Muscle of leg (tissue), 11 donors: ENCODE results near the gene SSTR5. TPM values are rescaled to one million over a fixed set of nuclear protein-coding genes. Genes with fewer than 3 reads are reported as not detected.

Source experiments
- DNase-seq: peaks from one replicate; pipeline ENCODE4 v3.0.0; 2013
- H3K27ac ChIP-seq: one replicate; pipeline ENCODE4 v1.5.1; 2013; ENCODE audit warnings: mild to moderate bottlenecking, low read length, control low read depth
- H3K27me3 ChIP-seq: one replicate; pipeline ENCODE4 v1.6.1; 2013; ENCODE audit warnings: low read length; ENCODE audit not compliant: control insufficient read depth, insufficient read depth
- H3K36me3 ChIP-seq: one replicate; pipeline ENCODE4 v1.6.1; 2013; ENCODE audit warnings: low read length; ENCODE audit not compliant: control insufficient read depth, insufficient read depth
- H3K4me1 ChIP-seq: one replicate; pipeline ENCODE4 v1.6.1; 2013; ENCODE audit warnings: low read length; ENCODE audit not compliant: control insufficient read depth, insufficient read depth
- H3K4me3 ChIP-seq: one replicate; pipeline ENCODE4 v1.5.1; 2013; ENCODE audit warnings: low read length, control low read depth
- H3K9me3 ChIP-seq: replicated peaks from 2 replicates; pipeline ENCODE4 v1.6.1; 2013; ENCODE audit warnings: low read depth, low read length; ENCODE audit not compliant: control insufficient read depth
- WGBS: methylation state at CpG from one replicate; pipeline ENCODE4 v1.1.5; 2013; ENCODE audit warnings: missing lambda C conversion rate; ENCODE audit not compliant: insufficient coverage; 5-methylcytosine and 5-hydroxymethylcytosine counted together
- polyA plus RNA-seq, 8 donors: library from polyadenylated mRNA; unstranded; fragments of 120-200 nt; gene quantifications; one replicate each; pipeline versions ENCODE4 v1.2.1 to v1.2.3, GENCODE V29; 2013; ENCODE audit warnings: inconsistent platforms in 1 of 8, low replicate concordance in 1 of 8; ENCODE audit not compliant: insufficient read length in 8 of 8, insufficient read depth in 1 of 8
- total RNA-seq: library from RNA; stranded (reverse); fragments of 120-200 nt; gene quantifications from one replicate; pipeline ENCODE4 v1.2.4, GENCODE V29; 2013

Gene SSTR5
- total and polyA plus RNA-seq, 9 donors = 0.08 to 0.13 (median 0.10) TPM; not detected in 6

GRCh38 chr16:1030473-1030901 is 42.1 kb upstream of the SSTR5 start:
- H3K27me3 ChIP-seq = peaks cover 35% of the 10 kb centered on the region
- peaks cover 4% of the 10 kb centered on the region for H3K9me3 ChIP-seq
- H3K27ac ChIP-seq = no peak overlapping the region
- H3K4me1 ChIP-seq = peaks cover 70% of the 10 kb centered on the region
- peak; percentile 71 for DNase-seq
- 15% methylated on average over 23 of the region's 26 CpGs for WGBS
- no peaks in the 10 kb centered on the region for H3K36me3 ChIP-seq
- no peak overlapping the region for H3K4me3 ChIP-seq

DNA sequence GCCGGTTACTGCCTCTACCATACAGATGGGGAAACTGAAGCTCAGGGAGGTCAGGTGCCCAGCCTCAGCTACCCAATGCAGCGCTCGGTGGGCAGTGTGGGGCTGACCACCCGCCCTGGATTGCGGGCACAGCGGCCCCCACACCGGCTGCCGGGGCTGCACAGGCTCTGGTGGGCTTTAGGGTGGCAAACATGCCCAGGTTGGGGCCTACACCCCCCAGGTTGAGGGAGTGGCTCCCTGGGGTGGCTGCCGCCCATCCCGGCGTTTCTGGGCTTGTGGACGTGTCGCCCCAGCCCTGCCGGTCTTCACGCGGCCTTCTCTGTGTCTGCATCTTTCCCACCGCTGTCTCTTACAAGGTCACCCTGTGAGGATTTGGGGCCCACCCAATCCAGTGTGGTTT is 40.9 kb upstream of the SSTR5 start:
- WGBS = 92% methylated on average over 14 of the region's 17 CpGs
- no peak for DNase-seq

DNA sequence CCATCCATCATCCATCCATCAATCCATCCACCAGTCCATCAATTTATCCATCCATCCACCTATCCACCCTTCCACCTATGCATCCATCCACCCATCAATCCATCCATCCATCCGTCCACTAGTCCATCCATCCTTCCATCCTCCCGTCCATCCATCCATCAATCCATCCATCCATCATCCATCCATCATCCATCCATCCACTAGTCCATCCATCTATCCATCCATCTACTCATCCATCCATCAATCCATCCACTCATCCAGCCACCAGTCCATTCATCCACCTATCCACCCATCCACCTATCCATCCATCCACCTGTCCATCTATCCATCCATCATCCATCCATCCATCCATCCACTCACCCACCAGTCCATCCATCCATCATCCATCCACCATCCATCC is 39.9 kb upstream of the SSTR5 start:
- Histone ChIP-seq H3K9me3 (peaks cover 4% of the 10 kb centered on the region), H3K27ac (no peak overlapping the region), H3K27me3 (peaks cover 21% of the 10 kb centered on the region), H3K36me3 (no peaks in the 10 kb centered on the region), H3K4me1 (peaks cover 68% of the 10 kb centered on the region), H3K4me3 (no peak overlapping the region)
- DNase-seq = no peak
- WGBS = 96% methylated on average over 2 of the region's 2 CpGs

More for the DNA sequence above, 40.9 kb upstream of the SSTR5 start:
- Histone ChIP-seq H3K27me3 (peaks cover 27% of the 10 kb centered on the region), H3K4me1 (peaks cover 70% of the 10 kb centered on the region), H3K4me3 (no peak overlapping the region), H3K36me3 (no peaks in the 10 kb centered on the region), H3K27ac (no peak overlapping the region), H3K9me3 (peaks cover 4% of the 10 kb centered on the region)

GRCh38 chr16:1033128-1033679 is 39.3 kb upstream of the SSTR5 start:
- no peak overlapping the region for H3K27ac ChIP-seq
- peaks cover 20% of the 10 kb centered on the region for H3K27me3 ChIP-seq
- 98% methylated on average over 3 of the region's 3 CpGs for WGBS
- H3K4me3 ChIP-seq = no peak overlapping the region
- peaks cover 68% of the 10 kb centered on the region for H3K4me1 ChIP-seq
- H3K9me3 ChIP-seq = peaks cover 4% of the 10 kb centered on the region
- DNase-seq = no peak
- H3K36me3 ChIP-seq = no peaks in the 10 kb centered on the region

DNA sequence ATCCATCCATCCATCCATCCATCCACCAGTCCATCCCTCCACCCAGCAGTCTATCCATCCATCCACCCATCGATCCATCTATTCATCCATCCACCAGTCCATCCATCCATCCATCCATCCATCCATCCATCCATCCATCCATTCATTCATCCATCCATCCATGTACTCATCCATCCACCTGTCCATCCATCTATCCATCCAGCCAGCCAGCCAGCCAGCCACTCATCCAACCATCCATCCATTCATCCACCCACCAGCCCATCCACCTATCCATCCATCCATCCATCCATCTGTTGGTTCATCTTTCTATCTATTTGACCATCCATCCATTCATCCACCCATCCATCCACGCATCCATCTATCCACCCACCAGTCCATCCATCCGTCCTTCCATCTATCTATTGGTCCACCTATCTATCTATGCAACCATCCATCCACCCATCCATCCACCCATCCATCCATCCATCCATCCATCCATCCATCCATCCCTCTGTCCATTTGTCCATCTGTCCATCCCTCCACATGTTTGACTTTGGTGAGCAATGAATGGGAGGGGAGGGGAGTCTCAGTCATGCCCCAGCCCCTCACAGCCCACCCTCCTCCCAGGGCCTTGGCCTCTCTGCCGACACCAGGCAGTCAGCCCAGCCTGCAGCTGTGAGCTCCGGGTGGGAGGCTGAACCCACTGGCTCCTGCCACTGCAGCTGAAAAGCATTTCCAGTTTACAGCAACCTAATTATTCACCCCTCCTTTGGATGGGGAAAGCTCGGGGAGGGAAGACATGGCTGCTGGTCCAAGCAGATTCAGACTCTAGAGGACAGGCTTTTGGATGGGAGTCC is 38.1 kb upstream of the SSTR5 start:
- Histone ChIP-seq H3K36me3 (no peaks in the 10 kb centered on the region), H3K9me3 (peaks cover 4% of the 10 kb centered on the region), H3K27me3 (peaks cover 9% of the 10 kb centered on the region), H3K4me3 (no peak overlapping the region), H3K4me1 (peaks cover 59% of the 10 kb centered on the region), H3K27ac (peak overlapping the region; percentile 59)
- 91% methylated on average over 3 of the region's 6 CpGs for whole genome bisulfite sequencing
- DNase-seq = peak; percentile 83

- DNase-seq = no peak
- Histone ChIP-seq H3K27me3 (peaks cover 7% of the 10 kb centered on the region), H3K36me3 (no peaks in the 10 kb centered on the region), H3K4me3 (no peak overlapping the region), H3K4me1 (peaks cover 57% of the 10 kb centered on the region), H3K9me3 (peaks cover 4% of the 10 kb centered on the region), H3K27ac (peak overlapping the region; percentile 59)
- WGBS = 50% methylated on average over 7 of the region's 7 CpGs
Measured at GRCh38 chr16:1035066-1035415, 37.5 kb upstream of the SSTR5 start.

DNA sequence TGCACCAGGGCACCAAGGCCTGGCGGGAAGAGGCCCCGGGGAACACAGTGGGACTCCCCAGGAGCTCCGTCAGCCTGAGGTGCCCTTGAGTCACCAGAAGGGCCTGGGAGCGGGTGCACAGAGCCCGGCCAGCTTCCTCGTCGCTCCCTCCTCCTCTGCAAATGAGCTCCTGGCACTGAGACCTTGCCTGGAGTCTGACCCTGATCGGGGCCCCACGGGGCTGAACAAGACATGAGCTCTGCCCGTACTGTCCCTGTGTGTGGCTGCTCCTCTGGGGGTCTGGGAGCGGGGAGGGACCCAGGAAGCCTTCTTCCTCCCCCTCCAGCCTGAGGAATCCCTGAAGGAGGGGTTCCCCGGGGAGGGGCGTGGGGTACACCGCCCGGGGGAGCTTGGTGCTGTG is 36.4 kb upstream of the SSTR5 start:
- Histone ChIP-seq H3K36me3 (no peaks in the 10 kb centered on the region), H3K4me1 (peaks cover 46% of the 10 kb centered on the region), H3K27me3 (peaks cover 3% of the 10 kb centered on the region), H3K9me3 (peaks cover 4% of the 10 kb centered on the region), H3K4me3 (no peak overlapping the region), H3K27ac (no peak overlapping the region)
- DNase-seq = no peak
- 29% methylated on average over 9 of the region's 15 CpGs for WGBS

GRCh38 chr16:1036726-1037393 is 35.7 kb upstream of the SSTR5 start:
- peaks cover 3% of the 10 kb centered on the region for H3K27me3 ChIP-seq
- peaks cover 6% of the 10 kb centered on the region for H3K9me3 ChIP-seq
- WGBS = 48% methylated on average over 11 of the region's 21 CpGs
- peaks cover 41% of the 10 kb centered on the region for H3K4me1 ChIP-seq
- no peak overlapping the region for H3K4me3 ChIP-seq
- DNase-seq = no peak
- no peaks in the 10 kb centered on the region for H3K36me3 ChIP-seq
- no peak overlapping the region for H3K27ac ChIP-seq

DNA sequence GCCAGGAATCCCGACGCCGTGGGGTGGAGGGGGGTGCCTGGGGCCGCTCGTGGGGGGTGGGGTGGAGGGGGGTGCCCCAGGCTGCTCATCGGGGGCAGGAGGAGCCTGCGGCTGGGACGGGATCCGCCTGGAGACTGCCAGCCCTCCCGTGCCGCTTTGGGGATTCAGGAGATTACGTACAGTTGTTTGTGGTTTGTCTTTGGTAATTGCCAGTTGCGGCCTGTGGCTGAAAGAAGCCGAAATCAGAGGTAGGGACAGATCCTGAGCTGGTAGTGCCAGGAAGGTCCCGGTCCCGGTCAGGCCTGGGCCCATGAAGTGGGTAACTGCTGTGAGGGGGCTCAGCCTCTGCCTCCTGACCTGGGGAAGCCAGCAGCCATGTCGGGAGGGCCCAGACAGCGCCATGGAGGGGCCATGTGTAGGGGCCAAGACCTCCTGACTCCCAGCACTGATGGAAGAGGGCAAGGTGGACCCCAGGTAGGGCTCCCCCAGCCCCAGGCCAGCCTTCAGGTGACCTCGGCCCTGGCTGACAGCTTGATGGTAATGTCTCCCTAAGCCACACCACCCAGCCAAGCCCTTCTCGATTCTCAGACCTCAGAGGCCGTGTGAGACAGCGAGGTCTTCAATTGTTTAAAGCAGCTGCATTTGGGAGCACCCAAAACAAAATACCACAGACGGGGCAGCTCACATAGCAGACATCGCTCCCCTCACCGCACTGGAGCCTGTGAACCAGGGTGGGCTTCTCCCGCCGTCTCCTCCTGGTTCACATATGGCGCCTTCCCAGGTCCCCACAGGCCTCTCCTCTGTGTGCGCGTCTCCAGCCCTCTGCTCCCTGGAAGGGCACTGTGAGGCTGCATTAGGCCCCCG is 34.9 kb upstream of the SSTR5 start:
- no peak overlapping the region for H3K27ac ChIP-seq
- 63% methylated on average over 23 of the region's 31 CpGs for WGBS
- H3K9me3 ChIP-seq = peaks cover 6% of the 10 kb centered on the region
- peaks cover 45% of the 10 kb centered on the region for H3K4me1 ChIP-seq
- H3K36me3 ChIP-seq = no peaks in the 10 kb centered on the region
- H3K27me3 ChIP-seq = peaks cover 6% of the 10 kb centered on the region
- no peak for DNase-seq
- H3K4me3 ChIP-seq = no peak overlapping the region
